HK-2 (cell line): Measurements from ENCODE around the gene PHLDB2.
"Not testable (repeated sequence)": the region's sequence is repeated elsewhere in the genome, so short reads cannot be mapped to it uniquely, and the experiment has no call there.

ENCODE experiments used
- DNase-seq: peaks from one replicate; pipeline ENCODE4 v3.0.0-alpha.2; 2018; ENCODE audit not compliant: unreplicated experiment

PHLDB2 gene

DNA sequence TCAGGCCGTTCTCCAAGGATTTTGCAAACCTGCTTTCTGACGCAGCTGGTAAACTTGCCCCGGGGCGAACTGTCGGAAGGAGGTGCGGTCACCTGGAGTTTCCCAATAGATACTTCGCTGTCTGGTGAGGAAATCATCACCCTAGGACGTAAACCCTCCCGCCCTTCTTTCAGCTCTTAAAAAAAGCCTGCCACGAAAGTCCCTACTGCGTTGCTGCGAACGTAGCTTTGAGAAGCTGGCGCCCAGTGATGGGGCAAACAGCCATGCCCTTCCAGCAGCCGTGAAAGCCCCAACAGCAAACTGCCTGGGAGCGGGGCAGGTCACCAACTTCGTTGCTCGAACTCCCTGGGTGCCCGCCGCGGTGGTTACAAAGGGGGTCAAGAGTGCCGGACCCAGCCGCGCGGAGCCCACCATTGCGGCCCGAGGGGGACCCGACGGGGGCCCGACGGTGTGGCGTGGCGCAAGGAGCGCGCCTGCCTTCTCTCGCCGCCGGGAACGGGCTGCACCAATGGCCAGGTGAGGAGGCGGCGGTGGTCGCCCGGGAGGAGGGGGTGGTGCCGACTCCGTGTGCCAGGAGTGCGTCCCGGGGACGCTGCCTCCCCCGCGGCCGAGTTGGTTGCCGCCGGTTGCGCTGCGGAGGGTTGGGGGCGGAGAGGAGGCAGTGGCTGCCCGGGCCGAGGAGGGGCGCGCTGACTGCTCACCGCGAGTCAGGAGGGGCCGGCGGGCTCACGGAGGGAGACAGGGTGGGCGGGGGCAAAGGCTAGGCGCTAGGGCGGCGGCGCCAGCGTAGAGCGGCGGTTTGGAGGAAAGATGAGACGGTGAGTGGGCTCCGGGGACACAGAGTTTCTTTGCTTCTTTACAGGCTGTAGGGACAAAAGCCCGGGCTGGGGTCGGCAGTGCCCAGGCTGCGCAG lies at the start of gene PHLDB2:
TSS of gene PHLDB2 (plus strand) at position 205 of the 913 bp plus-strand sequence. CDS start 24,813 bp downstream, outside the sequence.
- DNase-seq: peak; percentile 85

GRCh38 chr3:111810909-111811308 lies 48.2 kb upstream of the PHLDB2 start:
- DNase-seq: no peak

DNA sequence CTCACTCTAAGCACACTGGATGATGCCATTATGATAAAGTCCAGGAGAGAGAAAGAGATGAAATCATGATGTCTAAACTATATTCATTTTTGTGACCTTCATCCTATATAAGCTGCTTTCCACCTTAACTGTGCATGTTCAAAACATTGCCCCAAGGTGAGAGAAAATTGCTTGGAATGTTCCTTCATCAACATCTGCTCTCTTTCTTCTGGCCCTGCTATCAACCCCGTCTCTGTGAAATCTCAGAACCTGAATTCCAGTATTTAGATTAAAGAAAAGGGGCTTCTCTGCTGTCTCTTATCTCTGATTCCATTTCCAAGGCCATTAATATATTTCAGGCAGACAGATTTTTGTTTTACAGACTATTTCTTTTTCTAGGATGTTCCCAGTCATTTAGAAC lies 47.3 kb upstream of the PHLDB2 start:
- DNase-seq: no peak

DNA sequence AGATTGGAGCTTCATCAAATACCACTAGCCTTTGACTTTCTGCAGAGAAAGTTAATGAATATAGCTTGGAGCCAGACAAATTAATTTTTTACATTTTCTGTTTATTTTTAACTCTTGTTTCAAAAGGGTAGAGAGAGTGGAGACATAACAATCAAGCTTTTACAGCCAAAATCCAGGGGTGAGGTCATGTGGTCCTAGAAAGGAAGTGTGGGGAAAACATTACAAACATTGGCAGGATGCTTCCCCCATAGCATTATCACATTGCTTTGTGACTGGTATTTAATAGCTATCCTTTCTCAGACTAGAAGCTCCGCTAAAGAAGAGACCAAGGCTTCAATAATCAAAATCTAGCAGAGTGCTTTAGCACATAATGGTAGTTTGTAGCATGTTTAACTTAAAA lies 46.4 kb upstream of the PHLDB2 start:
- DNase-seq: no peak

DNA sequence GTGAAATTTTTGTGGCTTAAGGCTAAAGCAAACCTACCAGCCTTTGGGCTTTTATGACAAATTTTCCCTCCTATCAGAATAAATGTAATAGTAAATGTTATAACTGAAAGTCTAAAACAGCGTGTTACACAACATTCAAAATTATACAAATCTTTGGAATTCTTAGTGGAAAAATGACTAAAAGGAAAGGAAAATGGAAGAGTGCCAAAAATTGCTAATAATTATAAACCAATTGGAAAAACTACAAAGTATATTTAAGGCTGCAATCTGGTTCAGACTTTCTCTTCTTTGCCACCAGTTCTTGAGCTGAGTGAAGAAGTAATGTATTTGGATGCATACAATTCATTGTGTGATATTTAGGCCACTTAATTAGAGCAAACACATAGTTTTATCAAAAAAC lies 45.6 kb upstream of the PHLDB2 start:
- DNase-seq: no peak

GRCh38 chr3:111813979-111814378 lies 45.1 kb upstream of the PHLDB2 start:
- no peak for DNase-seq

DNA sequence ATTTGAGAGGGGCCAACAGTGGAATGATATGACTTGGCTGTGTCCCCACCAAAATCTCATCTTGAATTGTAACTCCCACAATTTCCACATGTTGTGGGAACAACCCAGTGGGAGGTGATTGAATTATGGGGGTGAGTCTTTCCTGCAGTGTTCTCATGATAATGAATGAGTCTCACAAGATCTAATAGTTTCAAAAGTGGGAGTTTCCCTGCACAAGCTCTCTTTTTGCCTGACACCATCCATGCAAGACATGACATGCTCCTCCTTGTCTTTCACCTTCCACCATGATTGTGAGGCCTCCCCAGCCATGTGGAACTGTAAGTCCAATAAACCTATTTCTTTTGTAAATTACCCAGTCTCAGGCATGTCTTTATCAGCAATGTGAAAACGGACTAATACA lies 42.3 kb upstream of the PHLDB2 start:
- not testable (repeated sequence) for DNase-seq

DNA sequence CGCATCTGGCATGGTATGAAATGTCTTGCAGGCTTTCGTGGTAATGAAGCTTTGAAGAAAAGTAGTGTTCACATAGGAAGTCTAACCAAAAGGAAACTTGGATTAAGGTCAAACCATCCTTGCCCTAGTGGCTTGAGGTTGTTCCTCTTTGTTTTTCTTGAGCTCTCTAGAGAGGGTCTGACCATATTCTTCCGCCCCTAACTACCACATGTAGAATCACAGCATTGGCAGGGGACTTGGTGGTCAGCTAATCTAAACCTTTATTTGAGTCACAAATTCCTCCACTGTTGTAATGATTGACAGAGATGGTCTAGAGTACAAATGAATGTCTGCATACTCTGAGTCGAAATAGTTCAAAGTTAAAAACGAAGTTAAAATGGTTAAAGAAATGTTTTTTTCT lies 39.1 kb upstream of the PHLDB2 start:
- no peak for DNase-seq

- no peak for DNase-seq
These were observed 38.4 kb upstream of the PHLDB2 start for GRCh38 chr3:111820651-111821050.

- no peak for DNase-seq
These were observed 37.2 kb upstream of the PHLDB2 start for GRCh38 chr3:111821891-111822290.

DNA sequence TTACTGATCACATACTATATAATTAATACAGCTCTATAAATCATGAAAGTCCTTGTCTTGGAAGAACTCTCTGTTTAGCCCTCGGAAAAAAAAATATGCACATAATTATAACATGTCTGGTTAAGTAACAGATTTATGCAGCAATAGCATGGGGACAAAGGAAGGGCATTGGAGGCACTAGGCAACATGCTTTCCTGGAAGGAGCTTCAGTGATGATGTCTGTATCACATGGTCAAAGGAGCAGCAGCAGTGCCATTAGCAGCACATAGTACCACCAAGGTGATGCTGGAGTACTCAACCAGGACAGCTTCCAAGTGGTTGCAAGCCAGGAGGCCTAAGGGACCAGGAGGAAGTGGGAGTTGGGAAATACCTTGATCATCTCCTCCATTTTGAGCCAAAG lies 36.3 kb upstream of the PHLDB2 start:
- DNase-seq: no peak

DNA sequence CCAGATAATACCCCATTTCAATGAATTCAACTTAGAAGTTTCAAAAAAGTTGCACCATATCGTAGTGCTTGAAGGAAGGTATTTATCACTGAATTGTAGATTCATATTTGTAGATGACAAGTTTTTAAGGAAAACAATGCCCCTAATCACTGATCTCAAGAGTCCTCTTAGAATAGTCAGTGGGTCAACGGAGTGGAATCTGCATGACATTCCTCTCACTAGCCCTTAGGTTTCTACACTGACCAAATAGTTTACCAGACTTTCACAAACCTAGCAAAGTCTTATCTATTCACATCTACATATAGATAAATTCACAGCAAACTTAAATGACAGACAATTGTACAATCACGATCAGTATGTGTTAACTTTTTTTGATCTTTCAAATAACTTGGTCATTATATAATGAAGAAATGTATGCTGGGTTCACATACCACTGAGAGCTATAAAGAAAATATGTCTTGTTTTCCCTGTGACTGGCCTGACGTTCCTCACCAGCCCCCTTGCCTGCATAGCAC lies 35.7 kb upstream of the PHLDB2 start:
- no peak for DNase-seq

DNA sequence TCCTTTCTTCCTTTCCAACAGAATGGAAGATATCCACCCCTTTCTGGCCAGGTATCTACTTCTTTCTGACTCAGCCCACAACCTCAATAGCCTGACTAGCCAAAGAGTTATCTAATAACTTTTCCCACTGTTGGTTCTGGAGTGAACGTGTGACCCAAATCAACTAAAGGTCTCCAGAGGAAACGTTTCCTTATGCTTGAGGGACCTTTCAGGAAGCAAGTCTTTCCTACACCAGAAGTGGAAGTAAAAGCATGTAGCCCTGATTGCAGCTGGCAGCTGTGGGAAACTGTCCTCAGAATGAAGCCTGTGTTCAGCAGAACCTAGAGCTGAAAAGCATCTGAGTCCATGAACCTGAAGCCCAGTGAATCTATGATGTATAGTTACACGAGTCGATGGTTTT lies 34.7 kb upstream of the PHLDB2 start:
- no peak for DNase-seq

- no peak for DNase-seq
These were observed 31.2 kb upstream of the PHLDB2 start for GRCh38 chr3:111827871-111828270.

DNA sequence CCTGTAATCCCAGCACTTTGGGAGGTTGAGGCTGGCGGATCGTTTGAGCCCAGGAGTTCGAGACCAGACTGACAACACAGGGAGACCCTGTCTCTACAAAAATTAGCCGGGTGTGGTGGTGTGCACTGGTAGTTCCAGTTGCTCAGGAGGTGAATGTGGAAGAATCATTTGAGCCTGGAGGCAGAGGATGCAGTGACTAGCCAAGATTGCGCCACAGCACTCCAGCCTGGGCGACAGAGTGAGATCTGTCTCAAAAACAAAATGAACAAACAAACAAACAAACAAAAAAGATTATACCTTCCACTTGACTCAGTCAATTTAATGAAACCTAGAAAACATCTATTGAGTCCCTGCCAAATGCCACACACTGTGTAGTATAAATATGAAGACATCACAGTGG lies 30.5 kb upstream of the PHLDB2 start:
- DNase-seq: no peak

DNA sequence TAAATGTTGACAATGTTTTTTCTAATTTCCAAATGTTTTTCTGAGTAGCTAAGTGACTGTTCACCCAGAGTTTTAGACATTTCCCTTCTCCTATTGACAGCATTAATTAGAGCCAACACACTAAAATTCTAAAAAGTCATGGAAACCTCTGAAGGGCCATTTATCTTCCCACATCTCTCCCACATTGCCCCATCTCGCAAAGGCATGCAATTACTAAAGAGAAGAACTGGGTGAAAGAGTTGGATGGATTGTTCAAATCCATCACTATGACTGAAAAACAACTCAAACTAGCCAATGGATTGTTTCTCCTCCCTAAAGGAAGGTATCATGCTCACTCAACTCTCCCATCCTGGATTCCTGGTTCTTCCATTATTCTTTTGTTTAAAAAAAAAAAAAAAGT lies 30.0 kb upstream of the PHLDB2 start:
- DNase-seq: no peak

DNA sequence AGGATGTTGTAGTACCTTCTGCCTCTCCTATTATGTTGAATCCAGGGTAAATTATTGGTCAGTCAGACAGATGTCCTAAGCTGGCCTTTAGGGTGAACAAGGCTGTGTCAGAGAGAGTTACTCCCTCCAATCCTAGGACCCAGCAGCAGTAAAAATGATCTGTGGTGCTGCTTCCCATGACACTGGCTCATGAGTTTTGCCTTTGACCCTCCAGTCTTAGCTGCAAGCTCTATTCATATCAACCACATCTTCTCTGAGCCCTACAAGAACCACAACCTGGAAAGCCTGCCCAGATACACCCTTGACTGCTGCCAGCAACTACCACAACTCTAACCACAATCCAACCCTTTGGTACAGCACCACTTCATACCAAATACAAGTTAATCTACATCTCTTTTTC lies 27.2 kb upstream of the PHLDB2 start:
- no peak for DNase-seq

GRCh38 chr3:111837112-111837511 lies 22.0 kb upstream of the PHLDB2 start:
- DNase-seq: no peak

- no peak for DNase-seq
These were observed 20.9 kb upstream of the PHLDB2 start for GRCh38 chr3:111838133-111838532.

DNA sequence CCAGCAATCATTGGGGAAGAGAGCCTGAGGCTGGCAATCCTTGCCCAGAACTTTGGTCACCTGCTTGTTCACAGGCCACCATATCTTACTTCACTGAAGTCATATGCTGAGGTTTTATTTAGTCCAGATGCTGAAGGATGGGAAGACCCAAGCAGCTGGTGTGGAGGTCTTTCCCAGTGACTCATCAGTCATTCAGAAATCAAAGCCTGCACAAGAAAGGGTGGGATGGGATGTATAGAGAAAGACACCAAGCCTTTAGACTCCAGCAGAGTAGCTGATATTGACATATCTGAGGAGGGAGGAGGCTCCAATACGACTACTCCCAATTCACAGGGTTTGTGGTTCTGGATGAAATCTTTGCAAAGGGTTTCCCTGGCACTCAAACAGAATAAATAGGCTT lies 13.0 kb upstream of the PHLDB2 start:
- DNase-seq: no peak

- DNase-seq: no peak
These were observed 12.3 kb upstream of the PHLDB2 start for GRCh38 chr3:111846717-111847116.

GRCh38 chr3:111848283-111848682 lies 10.8 kb upstream of the PHLDB2 start:
- no peak for DNase-seq

DNA sequence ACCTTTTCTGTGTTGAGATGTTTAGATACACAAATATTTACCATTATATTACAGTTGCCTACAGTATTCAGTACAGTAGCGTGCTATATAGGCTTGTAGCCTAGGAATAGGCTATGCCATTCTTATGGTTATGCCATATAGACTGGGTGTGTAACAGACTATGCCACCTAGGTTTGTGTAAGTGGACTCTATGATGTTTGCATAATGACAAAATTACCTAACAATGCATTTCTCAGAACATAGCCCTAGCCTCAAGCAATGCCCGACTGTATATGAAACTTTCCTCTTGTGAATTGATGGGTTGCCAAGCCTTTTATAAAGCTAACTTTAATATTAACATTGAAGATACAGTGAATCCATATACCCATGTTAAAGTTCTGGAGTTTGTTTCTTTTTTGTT lies 10.3 kb upstream of the PHLDB2 start:
- no peak for DNase-seq

GRCh38 chr3:111850537-111850936 lies 8.5 kb upstream of the PHLDB2 start:
- no peak for DNase-seq
